Nephron progenitor cell (in vitro differentiated cells): ENCODE results near the gene PTPRU.

Experiments
- DNase-seq: peaks from one replicate; pipeline ENCODE4 v3.0.0; 2021
- H3K27ac Mint-ChIP-seq: 2 replicates; pipeline ENCODE4 v1.8.0; 2021; ENCODE audit warnings: mild to moderate bottlenecking, moderate library complexity, mixed read lengths
- H3K27me3 Mint-ChIP-seq: 2 replicates; pipeline ENCODE4 v1.8.0; 2021; ENCODE audit warnings: mild to moderate bottlenecking, low read depth, mixed read lengths; ENCODE audit not compliant: poor library complexity
- H3K36me3 Mint-ChIP-seq: 2 replicates; pipeline ENCODE4 v1.8.0; 2021; ENCODE audit warnings: low read depth, mixed read lengths
- H3K4me1 Mint-ChIP-seq: 2 replicates; pipeline ENCODE4 v1.8.0; 2021; ENCODE audit warnings: mixed read lengths
- H3K4me3 Mint-ChIP-seq: 2 replicates; pipeline ENCODE4 v1.8.0; 2021; ENCODE audit warnings: mild to moderate bottlenecking, moderate library complexity, mixed read lengths
- H3K9me3 Mint-ChIP-seq: 2 replicates; pipeline ENCODE4 v1.8.0; 2021; ENCODE audit warnings: mild to moderate bottlenecking, moderate library complexity, mixed read lengths
- CTCF ChIP-seq: fragments of 200-600 bp; sonication (generic); IDR thresholded peaks from 2 replicates; pipeline ENCODE4 v1.5.0; 2021; ENCODE audit warnings: antibody characterized with exemption

Gene PTPRU

GRCh38 chr1:29202053-29202452 lies 34.3 kb upstream of the PTPRU start:
- H3K4me3 Mint-ChIP-seq, result no peak overlapping the region
- no peak for DNase-seq
- no peaks in the 10 kb centered on the region for H3K9me3 Mint-ChIP-seq
- peaks cover 26% of the 10 kb centered on the region for H3K36me3 Mint-ChIP-seq
- no peaks in the 10 kb centered on the region for H3K4me1 Mint-ChIP-seq
- H3K27ac Mint-ChIP-seq, result no peak overlapping the region
- TF ChIP-seq CTCF, result no peak
- no peaks in the 10 kb centered on the region for H3K27me3 Mint-ChIP-seq

GRCh38 chr1:29202584-29203340 lies 33.6 kb upstream of the PTPRU start:
- H3K27me3 Mint-ChIP-seq, result no peaks in the 10 kb centered on the region
- H3K36me3 Mint-ChIP-seq, result peaks cover 26% of the 10 kb centered on the region
- peak; percentile 98 for TF ChIP-seq CTCF
- H3K9me3 Mint-ChIP-seq, result no peaks in the 10 kb centered on the region
- H3K27ac Mint-ChIP-seq, result no peak overlapping the region
- DNase-seq, result peak; percentile 97
- no peak overlapping the region for H3K4me3 Mint-ChIP-seq
- no peaks in the 10 kb centered on the region for H3K4me1 Mint-ChIP-seq

GRCh38 chr1:29208442-29208841 lies 27.9 kb upstream of the PTPRU start:
- Mint-ChIP-seq H3K9me3 (no peaks in the 10 kb centered on the region), H3K27me3 (no peaks in the 10 kb centered on the region), H3K4me3 (no peak overlapping the region), H3K4me1 (no peaks in the 10 kb centered on the region), H3K36me3 (peaks cover 41% of the 10 kb centered on the region), H3K27ac (no peak overlapping the region)
- TF ChIP-seq CTCF, result no peak
- no peak for DNase-seq

GRCh38 chr1:29209173-29209572 lies 27.1 kb upstream of the PTPRU start:
- H3K4me3 Mint-ChIP-seq, result no peak overlapping the region
- no peaks in the 10 kb centered on the region for H3K9me3 Mint-ChIP-seq
- H3K36me3 Mint-ChIP-seq, result peaks cover 43% of the 10 kb centered on the region
- no peaks in the 10 kb centered on the region for H3K27me3 Mint-ChIP-seq
- DNase-seq, result no peak
- H3K27ac Mint-ChIP-seq, result peak overlapping the region; percentile 6
- H3K4me1 Mint-ChIP-seq, result no peaks in the 10 kb centered on the region
- no peak for TF ChIP-seq CTCF

GRCh38 chr1:29210278-29211085 lies 25.8 kb upstream of the PTPRU start:
- H3K36me3 Mint-ChIP-seq, result peaks cover 47% of the 10 kb centered on the region
- no peaks in the 10 kb centered on the region for H3K4me1 Mint-ChIP-seq
- H3K9me3 Mint-ChIP-seq, result no peaks in the 10 kb centered on the region
- H3K4me3 Mint-ChIP-seq, result no peak overlapping the region
- no peak for TF ChIP-seq CTCF
- H3K27me3 Mint-ChIP-seq, result no peaks in the 10 kb centered on the region
- DNase-seq, result no peak
- no peak overlapping the region for H3K27ac Mint-ChIP-seq
